GM12875 (cell line): ENCODE data around the gene HBS1L.

Source experiments
- H3K4me3 ChIP-seq: one replicate; pipeline ENCODE4 v1.5.1; 2011; ENCODE audit warnings: low read depth, low read length, control low read depth
- TF ChIP-seq, protein P1 (sequence below): IDR thresholded peaks from 2 replicates; pipeline ENCODE4 v1.5.1; 2011; ENCODE audit warnings: low read depth, mild to moderate bottlenecking, control low read depth, inconsistent platforms, low read length, moderate library complexity, borderline replicate concordance; ENCODE audit not compliant: insufficient read depth

Gene HBS1L

DNA sequence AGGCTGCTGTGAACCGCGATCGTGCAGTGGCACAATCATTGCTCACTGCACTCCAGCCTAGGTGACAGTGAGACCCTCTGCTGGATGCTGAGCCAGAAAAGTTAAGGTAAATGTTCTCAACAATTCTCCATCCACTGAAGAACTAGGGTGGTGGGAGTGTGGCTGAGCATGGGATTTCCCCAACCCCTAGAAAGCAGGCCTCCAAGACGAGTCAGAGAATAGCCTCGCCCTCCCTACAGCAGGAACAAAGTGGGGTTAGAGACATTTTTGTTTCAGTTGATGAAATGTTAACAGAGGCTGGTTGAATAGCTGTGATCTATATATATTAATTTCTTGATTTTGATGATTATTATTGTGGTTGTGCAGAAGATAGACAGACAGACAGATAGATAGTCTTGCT is 98.6 kb downstream of the HBS1L start:
- TF ChIP-seq, protein P1, sequence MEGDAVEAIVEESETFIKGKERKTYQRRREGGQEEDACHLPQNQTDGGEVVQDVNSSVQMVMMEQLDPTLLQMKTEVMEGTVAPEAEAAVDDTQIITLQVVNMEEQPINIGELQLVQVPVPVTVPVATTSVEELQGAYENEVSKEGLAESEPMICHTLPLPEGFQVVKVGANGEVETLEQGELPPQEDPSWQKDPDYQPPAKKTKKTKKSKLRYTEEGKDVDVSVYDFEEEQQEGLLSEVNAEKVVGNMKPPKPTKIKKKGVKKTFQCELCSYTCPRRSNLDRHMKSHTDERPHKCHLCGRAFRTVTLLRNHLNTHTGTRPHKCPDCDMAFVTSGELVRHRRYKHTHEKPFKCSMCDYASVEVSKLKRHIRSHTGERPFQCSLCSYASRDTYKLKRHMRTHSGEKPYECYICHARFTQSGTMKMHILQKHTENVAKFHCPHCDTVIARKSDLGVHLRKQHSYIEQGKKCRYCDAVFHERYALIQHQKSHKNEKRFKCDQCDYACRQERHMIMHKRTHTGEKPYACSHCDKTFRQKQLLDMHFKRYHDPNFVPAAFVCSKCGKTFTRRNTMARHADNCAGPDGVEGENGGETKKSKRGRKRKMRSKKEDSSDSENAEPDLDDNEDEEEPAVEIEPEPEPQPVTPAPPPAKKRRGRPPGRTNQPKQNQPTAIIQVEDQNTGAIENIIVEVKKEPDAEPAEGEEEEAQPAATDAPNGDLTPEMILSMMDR: no peak
- no peak overlapping the region for H3K4me3 ChIP-seq

- no peak overlapping the region for H3K4me3 ChIP-seq
- TF ChIP-seq, protein P1: no peak
Observed at GRCh38 chr6:134954272-134955000, 100.2 kb downstream of the HBS1L start.

DNA sequence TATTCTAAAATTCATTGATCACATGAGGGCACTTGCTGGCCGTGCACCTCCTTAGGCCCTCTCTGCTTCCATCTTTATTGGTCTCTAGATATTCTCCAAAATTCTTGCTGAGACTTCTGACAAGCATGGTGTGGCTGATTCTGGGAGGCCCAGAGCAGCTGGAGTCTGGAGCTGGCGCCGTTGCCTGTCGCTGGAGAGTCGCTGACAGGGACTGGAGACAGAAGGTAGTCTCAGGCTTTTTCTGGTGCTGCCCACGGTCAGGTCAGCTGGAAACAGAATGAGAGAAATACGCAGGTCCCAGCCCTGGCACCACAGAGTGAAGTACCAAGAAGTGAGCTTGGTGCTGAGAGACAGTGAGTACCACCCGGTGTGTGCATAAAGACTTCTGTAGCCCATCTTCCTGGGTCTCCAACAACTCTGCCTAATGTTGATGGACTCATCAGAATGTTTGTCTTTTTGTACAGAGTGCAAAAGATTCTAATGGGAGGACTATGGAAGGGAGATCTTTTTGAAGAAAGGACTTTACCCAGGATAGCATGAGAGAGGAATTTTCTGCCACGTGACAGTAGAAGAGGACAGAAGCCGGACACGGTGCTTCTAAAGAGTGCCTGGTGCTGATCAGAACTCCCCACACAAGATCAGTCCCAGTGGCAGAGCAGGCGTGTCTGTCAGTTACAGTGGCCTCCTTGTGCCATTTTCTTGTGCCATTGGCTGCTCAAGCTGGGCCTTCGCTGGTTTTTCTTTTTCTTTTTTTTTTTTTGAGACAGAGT is 102.9 kb downstream of the HBS1L start:
- no peak overlapping the region for H3K4me3 ChIP-seq
- TF ChIP-seq, protein P1: no peak

GRCh38 chr6:134950482-134950881 is 104.1 kb downstream of the HBS1L start:
- H3K4me3 ChIP-seq: no peak overlapping the region
- TF ChIP-seq, protein P1: no peak

GRCh38 chr6:134949927-134950326 is 104.7 kb downstream of the HBS1L start, which contains the start of gene ALDH8A1:
Gene ALDH8A1, minus strand, starts transcription at chr6:134950101. Its CDS starts 48 bp downstream, at chr6:134950053.
- H3K4me3 ChIP-seq: no peak within 1 kb of the TSS
- TF ChIP-seq, protein P1: no peak

DNA sequence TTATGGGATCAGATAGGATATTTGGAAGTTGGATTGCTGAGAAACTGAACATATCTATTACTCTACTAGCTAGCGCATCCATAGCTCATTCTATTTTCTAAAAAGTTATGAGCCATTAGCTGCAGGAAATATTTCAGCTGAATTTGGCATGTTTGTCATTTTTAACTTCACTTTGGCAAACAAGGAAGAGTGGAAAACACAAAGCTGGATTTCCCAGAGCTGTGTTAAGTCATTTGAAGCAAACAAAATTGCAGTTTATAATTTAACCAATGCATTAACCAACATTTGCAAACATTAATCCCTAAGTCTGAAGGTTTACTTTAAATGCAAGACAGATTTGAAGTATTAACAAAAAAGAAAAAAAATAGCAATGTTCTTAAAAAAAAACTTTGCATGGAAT is 105.9 kb downstream of the HBS1L start:
- TF ChIP-seq, protein P1: no peak
- no peak overlapping the region for H3K4me3 ChIP-seq

- no peak overlapping the region for H3K4me3 ChIP-seq
- TF ChIP-seq, protein P1: no peak
Observed at GRCh38 chr6:134948142-134948541, 106.5 kb downstream of the HBS1L start.
